Calu3 (cell line): ENCODE measurements around the gene SPATA4. TPM values are rescaled to one million over a fixed set of nuclear protein-coding genes. Genes with fewer than 3 reads are reported as not detected.

Experiments used
- BruUV-seq: library from RNA; stranded (reverse); fragments of 400-500 nt; replicated peaks from 2 replicates; lab custom pipeline; 2021; lab: Mats Ljungman, UMichigan
- CTCF ChIA-PET: fragments of 300-600 bp; sonication (Branson Sonifier 250); formaldehyde crosslinking; loops from one replicate; lab custom pipeline; 2022; ENCODE audit warnings: antibody characterized with exemption; lab: Charles Lee
- DNase-seq: peaks from one replicate; pipeline ENCODE4 v3.0.0; 2022
- H3K27ac Mint-ChIP-seq: one replicate; pipeline ENCODE4 v1.8.0; 2022; ENCODE audit warnings: mixed read lengths; ENCODE audit not compliant: unreplicated experiment
- H3K27me3 Mint-ChIP-seq: one replicate; pipeline ENCODE4 v1.8.0; 2022; ENCODE audit warnings: mixed read lengths; ENCODE audit not compliant: unreplicated experiment
- H3K36me3 Mint-ChIP-seq: one replicate; pipeline ENCODE4 v1.8.0; 2022; ENCODE audit warnings: mild to moderate bottlenecking, moderate library complexity, mixed read lengths; ENCODE audit not compliant: insufficient read depth, unreplicated experiment
- H3K4me1 Mint-ChIP-seq: one replicate; pipeline ENCODE4 v1.8.0; 2022; ENCODE audit warnings: mild to moderate bottlenecking, low read depth, mixed read lengths; ENCODE audit not compliant: unreplicated experiment
- H3K4me3 Mint-ChIP-seq: one replicate; pipeline ENCODE4 v1.8.0; 2022; ENCODE audit warnings: mild to moderate bottlenecking, low read depth, moderate library complexity, mixed read lengths; ENCODE audit not compliant: unreplicated experiment
- H3K9me3 Mint-ChIP-seq: one replicate; pipeline ENCODE4 v1.8.0; 2022; ENCODE audit warnings: low read depth, mixed read lengths; ENCODE audit not compliant: unreplicated experiment
- CTCF ChIP-seq: fragments of 200-600 bp; IDR thresholded peaks from one replicate; pipeline ENCODE4 v1.8.0; 2022; ENCODE audit warnings: antibody characterized with exemption; ENCODE audit not compliant: unreplicated experiment
- intact Hi-C: fragments of 100-400 bp; cut with micrococcal nuclease; formaldehyde crosslinking; loops from one replicate; pipeline ENCODE4 v1.10.0; 2022; ENCODE audit not compliant: unreplicated experiment
- total RNA-seq: library from RNA; stranded (reverse); gene quantifications from 2 replicates; pipeline ENCODE4 v1.2.3, GENCODE V29; 2022

The SPATA4 gene
- total RNA-seq, 1 experiment from 2014 or later, result not detected

DNA sequence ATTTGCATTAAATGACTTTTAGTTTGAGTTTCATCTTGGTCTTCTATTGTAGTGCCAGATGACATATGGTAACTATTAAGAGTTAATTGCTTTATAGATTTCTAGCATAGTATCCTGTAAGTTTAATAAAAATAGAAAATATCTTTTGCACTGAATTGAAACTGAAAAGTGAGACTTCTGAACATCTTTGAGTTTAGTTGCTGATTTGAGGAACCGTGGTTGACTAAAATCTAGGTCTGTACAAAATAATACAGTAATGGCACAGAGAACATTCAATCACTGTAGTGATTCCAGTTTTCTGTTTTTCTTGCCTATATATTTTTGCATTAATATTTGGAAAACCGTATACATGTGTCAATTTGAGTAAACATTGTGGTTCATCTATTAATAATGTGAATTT, 60.7 kb downstream of the SPATA4 start:
- H3K27me3 Mint-ChIP-seq, result no peaks in the 10 kb centered on the region
- no peak overlapping the region for H3K4me3 Mint-ChIP-seq
- no peaks in the 10 kb centered on the region for H3K36me3 Mint-ChIP-seq
- H3K9me3 Mint-ChIP-seq, result no peaks in the 10 kb centered on the region
- TF ChIP-seq CTCF, result no peak
- H3K27ac Mint-ChIP-seq, result no peak overlapping the region
- BruUV-seq, result no TSS peak
- intact Hi-C loops, result no loop called here
- CTCF ChIA-PET, result no interaction called here
- no peaks in the 10 kb centered on the region for H3K4me1 Mint-ChIP-seq
- DNase-seq, result no peak

Other genes with a start within 250 kb of the SPATA4 start
- gene WDR17, start 129.7 kb downstream of the SPATA4 start, total RNA-seq, result 6.3 and 7.6 TPM in 2 replicates
- not detected in 2 replicates for gene ASB5, start 73.6 kb upstream of the SPATA4 start, total RNA-seq
- 82.8 and 94.6 TPM in 2 replicates for gene SPCS3, start 124.4 kb upstream of the SPATA4 start, total RNA-seq